Fibroblast of lung (primary cell): Measurements from ENCODE around the gene FAM13A.

Source experiments
- CTCF ChIP-seq, 2 donors: IDR thresholded peaks in 1 of 2; conservative IDR thresholded peaks in 1 of 2; 1 replicate in 1 of 2; 2 replicates in 1 of 2; pipeline ENCODE4 v1.5.1; 2011 to 2012; ENCODE audit warnings: low read length in 2 of 2, control low read depth in 1 of 2, inconsistent platforms in 1 of 2, low read depth in 1 of 2, mild to moderate bottlenecking in 1 of 2
- EZH2 ChIP-seq: IDR thresholded peaks from 2 replicates; pipeline ENCODE4 v1.5.1; 2012; ENCODE audit warnings: low read length, control low read depth, mild to moderate bottlenecking; ENCODE audit errors: missing control alignments

- TF ChIP-seq CTCF (conservative IDR thresholded peaks at IDR 0.05 in 1 of 2, IDR thresholded peaks at IDR 0.05 in 1 of 2; ENCODE audit: low read depth in 1 of 2, low read length in 2 of 2) = no peak
- no peak for TF ChIP-seq EZH2
These were observed 231.1 kb downstream of the FAM13A start for GRCh38 chr4:88825931-88826330.
